ENCODE data around the gene MSS51. TPM values are rescaled to one million over a fixed set of nuclear protein-coding genes. Genes with fewer than 3 reads are reported as not detected.

The MSS51 gene
- total RNA-seq, 8 experiments from 2014 or later: 0.76 to 5.3 (median 2.2) TPM

- in situ Hi-C loops (cut with MboI; ENCODE audit: low pct_unique_long_range_greater_than_20kb in 2 of 9, low sequenced_read_pairs in 9 of 9, unreplicated experiment in 9 of 9): no loop called here
- peak in 2 of 8 experiments; percentile 64 to 81 for ATAC-seq (replicated peaks in 6 of 8)
- 14 to 100% (median 100%) methylated on average over 1 of the region's 1 CpG; no CpG with 5 or more reads in 7 of the 10 experiments for WGBS, 10 experiments
Observed at GRCh38 chr10:73444457-73444856, 11.1 kb upstream of the MSS51 start.

GRCh38 chr10:73439605-73440312, 6.4 kb upstream of the MSS51 start:
- WGBS, 10 experiments: 40 to 100% (median 80%) methylated on average over 1 of the region's 1 CpG; no CpG with 5 or more reads in 1 of the 10 experiments
- no peaks in the 10 kb centered on the region for H3K4me1 ChIP-seq (replicated peaks in 1 of 2)
- no peak overlapping the region for H3K27ac ChIP-seq
- peak in 6 of 8 experiments; percentile 7 to 77 (median 53) for ATAC-seq (replicated peaks in 6 of 8)
- in situ Hi-C loops (cut with MboI; ENCODE audit: low pct_unique_long_range_greater_than_20kb in 2 of 9, low sequenced_read_pairs in 9 of 9, unreplicated experiment in 9 of 9): no loop called here
- H3K4me3 ChIP-seq: no peak overlapping the region

More at GRCh38 chr10:73444457-73444856, 11.1 kb upstream of the MSS51 start:
- Histone ChIP-seq H3K27ac (no peak overlapping the region), H3K4me1 (replicated peaks in 1 of 2) (no peaks in the 10 kb centered on the region), H3K4me3 (no peak overlapping the region)

GRCh38 chr10:73439055-73439454, 5.7 kb upstream of the MSS51 start:
- ATAC-seq (replicated peaks in 6 of 8): no peak
- no peak overlapping the region for H3K27ac ChIP-seq
- 80 to 100% (median 88%) methylated on average over 1 of the region's 1 CpG; no CpG with 5 or more reads in 2 of the 10 experiments for WGBS, 10 experiments
- no peaks in the 10 kb centered on the region for H3K4me1 ChIP-seq (replicated peaks in 1 of 2)
- no peak overlapping the region for H3K4me3 ChIP-seq
- in situ Hi-C loops (cut with MboI; ENCODE audit: low pct_unique_long_range_greater_than_20kb in 2 of 9, low sequenced_read_pairs in 9 of 9, unreplicated experiment in 9 of 9): no loop called here

- H3K4me3 ChIP-seq: no peak overlapping the region
- in situ Hi-C loops (cut with MboI; ENCODE audit: low pct_unique_long_range_greater_than_20kb in 2 of 9, low sequenced_read_pairs in 9 of 9, unreplicated experiment in 9 of 9): no loop called here
- WGBS, 10 experiments: 40 to 100% (median 63%) methylated on average over 1 to 2 of the region's 2 CpGs; no CpG with 5 or more reads in 3 of the 10 experiments
- no peak overlapping the region for H3K27ac ChIP-seq
- ATAC-seq (replicated peaks in 6 of 8): no peak
- no peaks in the 10 kb centered on the region for H3K4me1 ChIP-seq (replicated peaks in 1 of 2)
Observed at GRCh38 chr10:73432646-73433537, 469 bp downstream of the MSS51 start.

GRCh38 chr10:73426318-73426717, 7.0 kb downstream of the MSS51 start:
- Histone ChIP-seq H3K4me1 (replicated peaks in 1 of 2) (no peaks in the 10 kb centered on the region), H3K27ac (no peak overlapping the region), H3K4me3 (no peak overlapping the region)
- WGBS, 10 experiments: 95 to 100% (median 100%) methylated on average over 1 to 4 of the region's 4 CpGs; no CpG with 5 or more reads in 4 of the 10 experiments
- in situ Hi-C loops (cut with MboI; ENCODE audit: low pct_unique_long_range_greater_than_20kb in 2 of 9, low sequenced_read_pairs in 9 of 9, unreplicated experiment in 9 of 9): no loop called here
- no peak for ATAC-seq (replicated peaks in 6 of 8)

GRCh38 chr10:73424478-73424877, 8.9 kb downstream of the MSS51 start:
- 80 to 100% (median 90%) methylated on average over 1 to 3 of the region's 3 CpGs; no CpG with 5 or more reads in 1 of the 10 experiments for WGBS, 10 experiments

GRCh38 chr10:73423309-73423708, 10.1 kb downstream of the MSS51 start:
- in situ Hi-C loops (cut with MboI; ENCODE audit: low pct_unique_long_range_greater_than_20kb in 2 of 9, low sequenced_read_pairs in 9 of 9, unreplicated experiment in 9 of 9): no loop called here
- Histone ChIP-seq H3K4me3 (no peak overlapping the region), H3K27ac (no peak overlapping the region), H3K4me1 (replicated peaks in 1 of 2) (no peaks in the 10 kb centered on the region)
- no peak for ATAC-seq (replicated peaks in 6 of 8)

More at GRCh38 chr10:73424478-73424877, 8.9 kb downstream of the MSS51 start:
- no peak for ATAC-seq (replicated peaks in 6 of 8)
- H3K27ac ChIP-seq: no peak overlapping the region
- H3K4me3 ChIP-seq: no peak overlapping the region
- H3K4me1 ChIP-seq (replicated peaks in 1 of 2): no peaks in the 10 kb centered on the region
- in situ Hi-C loops (cut with MboI; ENCODE audit: low pct_unique_long_range_greater_than_20kb in 2 of 9, low sequenced_read_pairs in 9 of 9, unreplicated experiment in 9 of 9): no loop called here

GRCh38 chr10:73416571-73416970, 16.8 kb downstream of the MSS51 start:
- no peak for ATAC-seq (replicated peaks in 6 of 8)

GRCh38 chr10:73414230-73414945, 19.0 kb downstream of the MSS51 start:
- Histone ChIP-seq H3K4me3 (peak overlapping the region; percentile 86 to 92 (median 88)), H3K27ac (peak overlapping the region; percentile 91 to 92), H3K4me1 (replicated peaks in 1 of 2) (peaks cover 5 to 8% of the 10 kb centered on the region in 2 donors)
- WGBS, 10 experiments: 0 to 33% (median 3%) methylated on average over 1 to 7 of the region's 17 CpGs; no CpG with 5 or more reads in 2 of the 10 experiments
- in situ Hi-C loops (cut with MboI; ENCODE audit: low pct_unique_long_range_greater_than_20kb in 2 of 9, low sequenced_read_pairs in 9 of 9, unreplicated experiment in 9 of 9): no loop called here
- ATAC-seq (replicated peaks in 6 of 8): peak in 2 of 8 experiments; percentile 5 to 9

More at GRCh38 chr10:73416571-73416970, 16.8 kb downstream of the MSS51 start:
- WGBS, 10 experiments: 63 to 100% (median 93%) methylated on average over 1 to 3 of the region's 3 CpGs; no CpG with 5 or more reads in 2 of the 10 experiments
- Histone ChIP-seq H3K4me3 (no peak overlapping the region), H3K27ac (no peak overlapping the region), H3K4me1 (replicated peaks in 1 of 2) (peaks cover 5 to 8% of the 10 kb centered on the region in 2 donors)
- in situ Hi-C loops (cut with MboI; ENCODE audit: low pct_unique_long_range_greater_than_20kb in 2 of 9, low sequenced_read_pairs in 9 of 9, unreplicated experiment in 9 of 9): no loop called here

- in situ Hi-C loops (cut with MboI; ENCODE audit: low pct_unique_long_range_greater_than_20kb in 2 of 9, low sequenced_read_pairs in 9 of 9, unreplicated experiment in 9 of 9): no loop called here
- WGBS, 10 experiments: 0 to 2% (median 0%) methylated on average over 3 to 12 of the region's 62 CpGs; no CpG with 5 or more reads in 5 of the 10 experiments
- H3K4me3 ChIP-seq: peak within 1 kb of the TSS; percentile 86 to 92 (median 88)
- peaks cover 5 to 8% of the 10 kb centered on the region in 2 donors for H3K4me1 ChIP-seq (replicated peaks in 1 of 2)
- peak within 1 kb of the TSS; percentile 91 to 92 for H3K27ac ChIP-seq
- ATAC-seq (replicated peaks in 6 of 8): peak; percentile 80 to 96 (median 95)
Observed at GRCh38 chr10:73413528-73414229, 19.7 kb downstream of the MSS51 start, which contains the start of gene ANXA7. ANXA7 (minus strand) TSS chr10:73414058; CDS start chr10:73400856, 13,202 bp downstream.

GRCh38 chr10:73413108-73413527, 20.2 kb downstream of the MSS51 start:
- peak; percentile 8 to 36 (median 20) for ATAC-seq (replicated peaks in 6 of 8)
- 0 to 18% (median 2%) methylated on average over 1 to 9 of the region's 9 CpGs; no CpG with 5 or more reads in 1 of the 10 experiments for WGBS, 10 experiments

GRCh38 chr10:73410897-73411296, 22.5 kb downstream of the MSS51 start:
- no peak overlapping the region for H3K27ac ChIP-seq
- in situ Hi-C loops (cut with MboI; ENCODE audit: low pct_unique_long_range_greater_than_20kb in 2 of 9, low sequenced_read_pairs in 9 of 9, unreplicated experiment in 9 of 9): no loop called here
- no peak for ATAC-seq (replicated peaks in 6 of 8)
- no peak overlapping the region for H3K4me3 ChIP-seq
- WGBS, 10 experiments: 86 to 100% (median 100%) methylated on average over 1 of the region's 1 CpG; no CpG with 5 or more reads in 3 of the 10 experiments
- H3K4me1 ChIP-seq (replicated peaks in 1 of 2): peaks cover 5 to 8% of the 10 kb centered on the region in 2 donors

More at GRCh38 chr10:73413108-73413527, 20.2 kb downstream of the MSS51 start:
- in situ Hi-C loops (cut with MboI; ENCODE audit: low pct_unique_long_range_greater_than_20kb in 2 of 9, low sequenced_read_pairs in 9 of 9, unreplicated experiment in 9 of 9): no loop called here
- peak overlapping the region; percentile 91 to 92 for H3K27ac ChIP-seq
- peaks cover 5 to 8% of the 10 kb centered on the region in 2 donors for H3K4me1 ChIP-seq (replicated peaks in 1 of 2)
- peak overlapping the region; percentile 86 to 92 (median 88) for H3K4me3 ChIP-seq

Measured in motor neuron (in vitro differentiated cells).